Endothelial cell of umbilical vein (primary cell): ENCODE results near the gene CDK6. TPM values are rescaled to one million over a fixed set of nuclear protein-coding genes. Genes with fewer than 3 reads are reported as not detected.
A peak's percentile ranks its signal among the peaks of the same experiment; 100 is the strongest.

Experiments
- BruUV-seq: library from RNA; stranded (reverse); fragments of 400-500 nt; replicated peaks from 2 replicates; lab custom pipeline; 2021; lab: Mats Ljungman, UMichigan
- CTCF ChIA-PET: fragments of 300-600, 350-600 bp; sonication (Branson Sonifier 250); formaldehyde crosslinking; loops from one replicate; lab custom pipeline; 2021; ENCODE audit warnings: antibody characterized with exemption, inconsistent platforms; lab: Charles Lee
- POLR2A ChIA-PET: fragments of 300-600, 350-600 bp; sonication (Branson Sonifier 250); formaldehyde crosslinking; loops from one replicate; lab custom pipeline; 2021; ENCODE audit warnings: antibody characterized with exemption, inconsistent platforms; lab: Charles Lee
- DNase-seq: peaks from one replicate; pipeline ENCODE4 v3.0.0-alpha.2; 2011; ENCODE audit warnings: low read depth, low spot score
- FAIRE-seq: peaks from 2 replicates; lab custom pipeline; 2011; peaks lifted over from hg19 to GRCh38; lab: Jason Lieb, UNC
- H2AFZ ChIP-seq: 2 replicates; pipeline ENCODE4 v1.6.0; 2012; ENCODE audit warnings: low read depth, low read length, control low read depth, inconsistent platforms
- H3K27ac ChIP-seq: 2 replicates; pipeline ENCODE4 v1.5.1; 2011; ENCODE audit warnings: low read depth, mild to moderate bottlenecking, control low read depth, low read length, moderate library complexity; ENCODE audit not compliant: insufficient read depth
- H3K27me3 ChIP-seq, 2 experiments: 2 replicates each; pipeline versions ENCODE4 v1.6.0 to v1.6.1; 2011; ENCODE audit warnings: low read length in 2 of 2, mixed read lengths in 1 of 2; ENCODE audit not compliant: control insufficient read depth in 2 of 2, insufficient read depth in 2 of 2
- H3K36me3 ChIP-seq, 2 experiments: 2 replicates in 1 of 2; 3 replicates in 1 of 2; pipeline ENCODE4 v1.5.1; 2011; ENCODE audit warnings: low read length in 2 of 2, mild to moderate bottlenecking in 1 of 2, moderate library complexity in 1 of 2; ENCODE audit not compliant: control insufficient read depth in 2 of 2, insufficient read depth in 2 of 2; ENCODE audit errors: extremely low read depth in 1 of 2
- H3K4me1 ChIP-seq: 3 replicates; pipeline ENCODE4 v1.5.1; 2011; ENCODE audit warnings: mild to moderate bottlenecking, low read length; ENCODE audit not compliant: control insufficient read depth, insufficient read depth; ENCODE audit errors: extremely low read depth
- H3K4me2 ChIP-seq: 2 replicates; pipeline ENCODE4 v1.6.1; 2011; ENCODE audit warnings: low read length, control low read depth, mixed read lengths; ENCODE audit not compliant: insufficient read depth
- H3K4me3 ChIP-seq, 3 experiments: fragments of 200-600 bp in 1 of 3; sonication (generic), shearing (Covaris generic) in 1 of 3; replicated peaks in 1 of 3; 2 replicates each; pipeline ENCODE4 v1.5.1; 2011 to 2016; ENCODE audit warnings: control low read depth in 3 of 3, low read length in 3 of 3, mild to moderate bottlenecking in 2 of 3, inconsistent platforms in 1 of 3, low read depth in 1 of 3, moderate library complexity in 1 of 3; ENCODE audit not compliant: insufficient read depth in 1 of 3
- H3K79me2 ChIP-seq: 2 replicates; pipeline ENCODE4 v1.6.0; 2012; ENCODE audit warnings: low read length, inconsistent platforms; ENCODE audit not compliant: control insufficient read depth, insufficient read depth
- H3K9ac ChIP-seq: replicated peaks from 2 replicates; pipeline ENCODE3; 2011; ENCODE audit warnings: low read length, control low read depth; ENCODE audit not compliant: insufficient read depth; ENCODE audit errors: extremely low read depth
- H3K9me1 ChIP-seq: replicated peaks from 3 replicates; pipeline ENCODE4 v1.6.0; 2011; ENCODE audit warnings: mild to moderate bottlenecking, low read length; ENCODE audit not compliant: control insufficient read depth, insufficient read depth; ENCODE audit errors: extremely low read depth
- H3K9me3 ChIP-seq: replicated peaks from 2 replicates; pipeline ENCODE4 v1.5.1; 2012; ENCODE audit warnings: low read length, inconsistent platforms; ENCODE audit not compliant: control insufficient read depth, insufficient read depth
- H4K20me1 ChIP-seq: replicated peaks from 2 replicates; pipeline ENCODE3; 2011; ENCODE audit warnings: mild to moderate bottlenecking, low read length; ENCODE audit not compliant: control insufficient read depth, insufficient read depth; ENCODE audit errors: extremely low read depth
- FOS ChIP-seq: IDR thresholded peaks from 2 replicates; pipeline ENCODE4 v1.6.1; 2011; ENCODE audit warnings: mild to moderate bottlenecking, low read length, moderate library complexity, borderline replicate concordance; ENCODE audit not compliant: insufficient read depth
- GATA2 ChIP-seq: IDR thresholded peaks from 2 replicates; pipeline ENCODE4 v1.7.0; 2011; ENCODE audit warnings: low read depth, mild to moderate bottlenecking, moderate library complexity, mixed read lengths, low read length; ENCODE audit not compliant: insufficient read length, insufficient read depth
- JUN ChIP-seq: IDR thresholded peaks from 2 replicates; pipeline ENCODE4 v1.6.1; 2011; ENCODE audit warnings: borderline replicate concordance, low read depth; ENCODE audit not compliant: insufficient read length, insufficient read depth
- MYC ChIP-seq: IDR thresholded peaks from one replicate; pipeline ENCODE4 v1.6.1; 2011; ENCODE audit warnings: mild to moderate bottlenecking, low read depth, low read length
- POLR2AphosphoS5 ChIP-seq: IDR thresholded peaks from 2 replicates; pipeline ENCODE4 v1.6.1; 2012; ENCODE audit warnings: low read depth, mild to moderate bottlenecking, control low read depth, low read length, moderate library complexity; ENCODE audit not compliant: insufficient read depth
- dilution Hi-C: fragments of 300-500 bp; cut with MboI; formaldehyde crosslinking; loops from one replicate; pipeline ENCODE4 v1.15.0; 2019; ENCODE audit warnings: low sequenced_read_pairs; ENCODE audit not compliant: extremely low pct_ligation_motif_present
- intact Hi-C: fragments of 100-400 bp; cut with micrococcal nuclease; formaldehyde crosslinking; loops from one replicate; pipeline ENCODE4 v1.10.0; 2022
- polyA plus RNA-seq, 4 experiments: library from polyadenylated mRNA; depleted of rRNA in 3 of 4; stranded (reverse) in 3 of 4; unstranded in 1 of 4; fragments of >200 nt; gene quantifications; 2 replicates each; pipeline versions ENCODE4 v1.2.1 to v1.2.3, GENCODE V29; 2011 to 2012; ENCODE audit warnings: missing spikeins in 1 of 4
- total RNA-seq: library from RNA; stranded (reverse); gene quantifications from 2 replicates; pipeline ENCODE4 v1.2.3, GENCODE V29; 2021
- TF ChIP-seq, protein P1 (sequence below), 2 donors: IDR thresholded peaks; 1 replicate in 1 of 2; 2 replicates in 1 of 2; pipeline ENCODE4 v1.5.1; 2011; ENCODE audit warnings: low read length in 2 of 2, mild to moderate bottlenecking in 2 of 2, moderate library complexity in 2 of 2, control low read depth in 1 of 2, inconsistent platforms in 1 of 2, low read depth in 1 of 2; ENCODE audit not compliant: insufficient read depth in 1 of 2; ENCODE audit errors: extremely low read depth in 1 of 2

The CDK6 gene
- total and polyA plus RNA-seq, 2 donors (not counting 3 experiments of a cell fraction or from before 2014, with no cell fraction given): 6.0 to 28.2 TPM

DNA sequence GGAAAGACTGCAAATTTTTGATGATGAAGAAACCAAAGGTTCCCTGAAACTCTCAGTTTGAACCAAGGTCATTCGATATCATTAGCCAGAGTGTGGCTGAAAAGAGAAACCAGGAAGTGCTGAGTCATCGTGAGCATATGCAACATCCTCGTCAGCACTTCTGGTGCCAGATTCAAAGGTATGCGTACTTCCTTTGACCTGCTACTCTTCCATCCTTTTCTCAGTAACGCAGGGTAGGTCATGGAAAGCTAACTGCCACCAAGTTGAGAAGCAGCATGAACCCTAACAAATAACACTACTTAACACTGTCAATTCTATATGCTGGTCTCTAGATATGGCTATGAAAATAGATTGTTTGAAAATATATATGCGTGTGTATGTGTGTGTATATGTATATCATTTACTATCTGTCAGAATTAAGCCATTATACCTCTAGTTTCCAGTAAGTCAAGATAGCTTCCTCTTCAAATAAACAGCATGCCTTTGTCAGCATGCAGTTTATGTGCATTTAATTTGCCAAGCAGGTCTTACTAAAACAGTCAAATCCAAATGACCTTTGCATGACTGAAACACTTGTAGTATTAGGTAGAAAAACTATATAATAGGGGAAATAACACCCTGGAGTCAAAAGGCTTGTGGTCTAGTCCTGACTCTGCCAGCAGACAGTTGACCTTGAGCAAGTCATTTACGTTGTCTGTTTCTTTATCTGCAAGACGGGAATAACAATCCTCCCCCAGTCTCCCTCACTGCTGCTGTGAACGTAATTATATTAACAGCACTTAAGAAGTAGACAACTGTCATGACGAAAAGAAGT, 26.4 kb downstream of the CDK6 start:
- TSS peak; percentile 36 for BruUV-seq
- Histone ChIP-seq H3K9me3 (no peaks in the 10 kb centered on the region), H3K27ac (peak overlapping the region; percentile 86), H3K4me2 (peak overlapping the region; percentile 94), H3K27me3 (no peaks in the 10 kb centered on the region), H3K79me2 (peaks cover 37% of the 10 kb centered on the region), H3K4me3 (peak overlapping the region in 1 of 3 experiments; percentile 32), H3K4me1 (peaks cover 29% of the 10 kb centered on the region), H2AFZ (no peak overlapping the region), H3K9ac (peak overlapping the region; percentile 69), H3K36me3 (no peaks in the 10 kb centered on the region), H4K20me1 (no peaks in the 10 kb centered on the region), H3K9me1 (no peaks in the 10 kb centered on the region)
- intact Hi-C loops: loop anchor here (1.0 kb wide), 5 partner anchors 23 to 202 kb away; no protein-coding TSS in a partner anchor
- ChIA-PET POLR2A (no interaction called here), CTCF (interaction anchor here (1.0 to 2.6 kb wide), 6 partner anchors 9 to 111 kb away, joined by 3 to 10 read pairs (median 5); no protein-coding TSS in a partner anchor)
- dilution Hi-C loops: no loop called here
- peak; percentile 91 for FAIRE-seq
- peak; percentile 61 for TF ChIP-seq POLR2AphosphoS5
- peak; percentile 45 for TF ChIP-seq GATA2
- no peak for TF ChIP-seq MYC
- TF ChIP-seq, protein P1, sequence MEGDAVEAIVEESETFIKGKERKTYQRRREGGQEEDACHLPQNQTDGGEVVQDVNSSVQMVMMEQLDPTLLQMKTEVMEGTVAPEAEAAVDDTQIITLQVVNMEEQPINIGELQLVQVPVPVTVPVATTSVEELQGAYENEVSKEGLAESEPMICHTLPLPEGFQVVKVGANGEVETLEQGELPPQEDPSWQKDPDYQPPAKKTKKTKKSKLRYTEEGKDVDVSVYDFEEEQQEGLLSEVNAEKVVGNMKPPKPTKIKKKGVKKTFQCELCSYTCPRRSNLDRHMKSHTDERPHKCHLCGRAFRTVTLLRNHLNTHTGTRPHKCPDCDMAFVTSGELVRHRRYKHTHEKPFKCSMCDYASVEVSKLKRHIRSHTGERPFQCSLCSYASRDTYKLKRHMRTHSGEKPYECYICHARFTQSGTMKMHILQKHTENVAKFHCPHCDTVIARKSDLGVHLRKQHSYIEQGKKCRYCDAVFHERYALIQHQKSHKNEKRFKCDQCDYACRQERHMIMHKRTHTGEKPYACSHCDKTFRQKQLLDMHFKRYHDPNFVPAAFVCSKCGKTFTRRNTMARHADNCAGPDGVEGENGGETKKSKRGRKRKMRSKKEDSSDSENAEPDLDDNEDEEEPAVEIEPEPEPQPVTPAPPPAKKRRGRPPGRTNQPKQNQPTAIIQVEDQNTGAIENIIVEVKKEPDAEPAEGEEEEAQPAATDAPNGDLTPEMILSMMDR (IDR thresholded peaks at IDR 0.05; ENCODE audit: extremely low read depth in 1 of 2, insufficient read depth in 1 of 2, low read depth in 1 of 2, low read length in 2 of 2): no peak
- peak; percentile 93 for TF ChIP-seq FOS
- TF ChIP-seq JUN: peak; percentile 94
- peak; percentile 90 for DNase-seq
